ENCODE measurements around the gene CCDC194. TPM values are rescaled to one million over a fixed set of nuclear protein-coding genes. Genes with fewer than 3 reads are reported as not detected.
A peak's percentile ranks its signal among the peaks of the same experiment; 100 is the strongest.

Gene CCDC194
- polyA plus RNA-seq (2011; rRNA removed) = not detected in 2 replicates
- polyA minus RNA-seq (2011; rRNA and poly(A)+ RNA removed) = not detected in 2 replicates

DNA sequence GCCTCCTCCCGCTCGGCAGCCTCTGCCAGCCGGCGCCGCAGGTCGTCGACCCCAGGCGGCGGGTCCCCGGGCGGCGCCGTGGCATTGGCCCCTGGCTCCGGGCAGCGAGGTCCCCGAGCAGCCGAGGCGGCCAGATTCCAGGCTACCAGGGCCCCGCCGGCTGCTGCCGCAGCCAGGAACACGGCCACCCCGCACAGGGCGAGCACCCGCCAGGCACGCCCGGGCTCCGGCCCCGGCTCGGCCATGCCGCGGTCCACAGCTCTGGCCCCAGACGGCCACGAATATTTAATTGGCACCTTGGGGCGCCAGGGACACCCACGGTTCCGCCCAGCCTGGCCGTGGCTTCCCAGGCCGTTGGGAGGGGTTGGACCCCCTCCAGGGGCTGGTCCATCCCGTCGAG, at the start of gene CCDC194:
TSS of gene CCDC194 (minus strand) at position 283 of the 400 bp plus-strand sequence. CDS start at position 245, 38 bp downstream.
- no peak for DNase-seq (ENCODE audit: low read depth)
- Histone ChIP-seq H3K36me3 (ENCODE audit: control insufficient read depth, insufficient read depth, low read length) (no peaks in the 10 kb centered on the region), H3K27me3 (ENCODE audit: control insufficient read depth, insufficient read depth, low read length) (peaks cover 2% of the 10 kb centered on the region; the same call in 1 of the 2 replicates), H3K4me3 (ENCODE audit: low read depth, low read length) (no peak within 1 kb of the TSS)
- no peak for TF ChIP-seq CTCF (IDR thresholded peaks at IDR 0.05; ENCODE audit: insufficient read depth, low read depth, low read length)
- POLR2A ChIA-PET = no interaction called here
- CTCF ChIA-PET = interaction anchor here (0.6 to 3.3 kb wide), 13 partner anchors 8 to 462 kb away, joined by 3 to 18 read pairs (median 3); partner anchors contain the start of genes BST2 and TMEM221

DNA sequence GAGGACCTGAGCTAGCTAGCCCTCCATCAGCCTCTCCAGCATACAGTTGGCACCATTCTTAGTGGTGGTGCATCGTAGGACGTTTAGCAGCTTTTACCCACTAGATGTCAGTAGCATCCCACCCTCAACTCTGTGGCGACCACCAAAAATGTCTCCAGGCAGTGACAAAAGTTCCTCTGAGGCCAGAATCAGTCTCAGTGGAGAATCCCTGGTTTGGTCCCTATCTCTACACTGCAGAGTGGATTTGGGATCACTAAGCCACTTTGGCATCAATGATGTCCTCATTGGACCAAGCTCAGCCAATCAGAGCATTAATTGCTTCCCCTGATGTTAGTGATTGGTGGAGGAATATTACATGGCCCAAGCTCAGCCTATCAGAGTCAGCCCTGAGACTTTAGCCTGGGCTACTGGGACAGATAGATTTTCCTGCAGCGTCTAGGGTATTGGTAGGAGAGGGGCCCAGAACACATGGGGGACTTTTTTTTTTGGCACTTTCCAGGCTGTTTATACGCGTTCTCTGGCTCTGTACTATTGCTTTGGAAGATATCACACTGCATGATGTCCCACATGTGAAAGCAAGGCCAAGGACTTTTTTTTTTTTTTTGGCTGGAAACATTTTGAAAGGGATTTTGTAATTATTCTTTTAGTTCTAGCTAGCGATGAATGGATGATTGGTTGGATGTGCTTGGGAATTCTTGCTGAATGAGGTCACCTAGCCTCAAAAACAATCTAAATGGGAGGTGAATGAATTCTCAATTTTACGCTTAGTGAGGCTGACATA, 47.4 kb upstream of the CCDC194 start:
- Histone ChIP-seq H3K36me3 (ENCODE audit: control insufficient read depth, insufficient read depth, low read length) (no peaks in the 10 kb centered on the region), H3K27me3 (ENCODE audit: control insufficient read depth, insufficient read depth, low read length) (peaks cover 3% of the 10 kb centered on the region), H3K4me3 (ENCODE audit: low read depth, low read length) (no peak overlapping the region)
- CTCF ChIA-PET = interaction anchor here (0.7 to 1.6 kb wide), 9 partner anchors 13 to 418 kb away, joined by 3 to 6 read pairs (median 4); partner anchors contain the start of genes CCDC194, MVB12A and RPL18A
- POLR2A ChIA-PET = interaction anchor here (0.7 kb wide), 1 partner anchor 15 kb away, joined by 4 read pairs; no protein-coding TSS in a partner anchor
- DNase-seq (ENCODE audit: low read depth) = no peak
- peak; percentile 42 for TF ChIP-seq CTCF (IDR thresholded peaks at IDR 0.05; ENCODE audit: insufficient read depth, low read depth, low read length)

GRCh38 chr19:17436874-17437267, 42.9 kb upstream of the CCDC194 start:
- TF ChIP-seq CTCF (IDR thresholded peaks at IDR 0.05; ENCODE audit: insufficient read depth, low read depth, low read length) = no peak

DNA sequence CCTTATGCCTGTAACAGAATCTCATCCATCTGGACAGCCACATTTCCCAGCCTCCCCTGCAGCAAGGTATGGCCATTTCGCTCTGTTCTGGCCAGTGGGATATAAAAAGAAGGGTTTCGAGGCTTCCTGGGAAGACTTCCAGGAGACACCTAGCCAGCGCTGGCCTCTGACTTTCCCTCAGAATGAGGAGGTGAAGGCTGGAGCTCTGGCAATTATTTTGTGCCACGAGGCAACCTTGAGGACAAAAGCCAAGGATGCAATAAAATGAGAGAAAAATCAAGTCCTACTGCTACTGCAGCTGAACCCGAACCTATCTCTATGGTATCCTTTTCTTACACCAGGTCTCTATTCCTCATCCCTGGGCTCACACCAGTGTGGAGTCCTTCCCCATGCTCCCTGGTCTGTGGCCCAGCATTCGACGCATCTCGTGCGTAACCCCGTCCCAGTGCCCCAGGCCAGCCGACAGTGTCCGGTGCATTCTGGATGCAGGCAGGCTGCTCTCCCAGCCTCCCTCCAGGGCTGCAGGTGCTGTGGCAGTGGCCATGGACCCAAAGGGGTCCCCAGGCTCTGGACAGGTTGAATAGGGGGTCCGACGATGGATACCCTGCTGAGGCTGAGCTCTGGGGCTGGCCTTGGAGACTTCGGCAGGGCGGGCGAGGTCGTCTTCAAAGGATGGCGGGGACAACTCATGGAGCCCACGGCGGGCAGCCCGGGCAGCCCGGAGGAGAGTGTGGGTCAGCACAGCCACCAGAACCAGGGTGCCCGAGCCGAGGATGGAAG, 42.3 kb upstream of the CCDC194 start:
- no peaks in the 10 kb centered on the region for H3K36me3 ChIP-seq (ENCODE audit: control insufficient read depth, insufficient read depth, low read length)
- no peak for DNase-seq (ENCODE audit: low read depth)
- CTCF ChIA-PET = no interaction called here
- no peak overlapping the region for H3K4me3 ChIP-seq (ENCODE audit: low read depth, low read length)
- no peak for TF ChIP-seq CTCF (IDR thresholded peaks at IDR 0.05; ENCODE audit: insufficient read depth, low read depth, low read length)
- no peaks in the 10 kb centered on the region for H3K27me3 ChIP-seq (ENCODE audit: control insufficient read depth, insufficient read depth, low read length)
- POLR2A ChIA-PET = no interaction called here

More at GRCh38 chr19:17436874-17437267, 42.9 kb upstream of the CCDC194 start:
- ChIA-PET CTCF (interaction anchor here (1.1 kb wide), 1 partner anchor 13 kb away, joined by 5 read pairs; the partner anchor contains the start of gene TMEM221), POLR2A (no interaction called here)
- no peak for DNase-seq (ENCODE audit: low read depth)
- Histone ChIP-seq H3K27me3 (ENCODE audit: control insufficient read depth, insufficient read depth, low read length) (no peaks in the 10 kb centered on the region), H3K4me3 (ENCODE audit: low read depth, low read length) (no peak overlapping the region), H3K36me3 (ENCODE audit: control insufficient read depth, insufficient read depth, low read length) (no peaks in the 10 kb centered on the region)

DNA sequence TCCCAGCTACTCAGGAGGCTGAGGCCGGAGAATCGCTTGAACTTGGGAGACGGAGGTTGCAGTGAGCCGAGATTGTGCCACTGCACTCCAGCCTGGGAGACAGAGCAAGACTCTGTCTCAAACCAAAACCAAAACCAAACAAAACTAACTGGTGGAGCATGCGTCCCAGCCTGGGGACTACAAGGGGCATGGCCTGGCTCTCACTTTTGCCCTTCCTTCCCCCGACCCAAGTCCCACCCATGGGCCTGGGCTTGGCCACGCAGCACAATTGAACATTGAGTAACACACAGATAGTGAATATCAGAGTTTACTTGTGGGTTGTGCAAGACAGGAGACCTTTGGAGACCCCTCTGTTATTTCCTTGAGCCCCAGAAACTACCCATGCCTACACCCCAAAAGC, 41.2 kb upstream of the CCDC194 start:
- no peaks in the 10 kb centered on the region for H3K27me3 ChIP-seq (ENCODE audit: control insufficient read depth, insufficient read depth, low read length)
- no peaks in the 10 kb centered on the region for H3K36me3 ChIP-seq (ENCODE audit: control insufficient read depth, insufficient read depth, low read length)
- CTCF ChIA-PET = no interaction called here
- no peak overlapping the region for H3K4me3 ChIP-seq (ENCODE audit: low read depth, low read length)
- no peak for TF ChIP-seq CTCF (IDR thresholded peaks at IDR 0.05; ENCODE audit: insufficient read depth, low read depth, low read length)
- DNase-seq (ENCODE audit: low read depth) = no peak
- POLR2A ChIA-PET = no interaction called here
